GM18951 (cell line): Measurements from ENCODE around the gene CIP2A.
"Not testable (repeated sequence)": the region's sequence is repeated elsewhere in the genome, so short reads cannot be mapped to it uniquely, and the experiment has no call there.

Experiments
- POLR2A ChIP-seq: IDR thresholded peaks from 4 replicates; pipeline ENCODE4 v1.6.1; 2011; ENCODE audit warnings: mild to moderate bottlenecking; ENCODE audit not compliant: insufficient read length, insufficient read depth; ENCODE audit errors: extremely low read depth
- in situ Hi-C: fragments of 300-500 bp; cut with MboI; formaldehyde crosslinking; loops from one replicate; pipeline ENCODE4 v1.12.0; 2022; ENCODE audit warnings: low sequenced_read_pairs, mixed read lengths, inconsistent platforms; ENCODE audit not compliant: unreplicated experiment

CIP2A gene

DNA sequence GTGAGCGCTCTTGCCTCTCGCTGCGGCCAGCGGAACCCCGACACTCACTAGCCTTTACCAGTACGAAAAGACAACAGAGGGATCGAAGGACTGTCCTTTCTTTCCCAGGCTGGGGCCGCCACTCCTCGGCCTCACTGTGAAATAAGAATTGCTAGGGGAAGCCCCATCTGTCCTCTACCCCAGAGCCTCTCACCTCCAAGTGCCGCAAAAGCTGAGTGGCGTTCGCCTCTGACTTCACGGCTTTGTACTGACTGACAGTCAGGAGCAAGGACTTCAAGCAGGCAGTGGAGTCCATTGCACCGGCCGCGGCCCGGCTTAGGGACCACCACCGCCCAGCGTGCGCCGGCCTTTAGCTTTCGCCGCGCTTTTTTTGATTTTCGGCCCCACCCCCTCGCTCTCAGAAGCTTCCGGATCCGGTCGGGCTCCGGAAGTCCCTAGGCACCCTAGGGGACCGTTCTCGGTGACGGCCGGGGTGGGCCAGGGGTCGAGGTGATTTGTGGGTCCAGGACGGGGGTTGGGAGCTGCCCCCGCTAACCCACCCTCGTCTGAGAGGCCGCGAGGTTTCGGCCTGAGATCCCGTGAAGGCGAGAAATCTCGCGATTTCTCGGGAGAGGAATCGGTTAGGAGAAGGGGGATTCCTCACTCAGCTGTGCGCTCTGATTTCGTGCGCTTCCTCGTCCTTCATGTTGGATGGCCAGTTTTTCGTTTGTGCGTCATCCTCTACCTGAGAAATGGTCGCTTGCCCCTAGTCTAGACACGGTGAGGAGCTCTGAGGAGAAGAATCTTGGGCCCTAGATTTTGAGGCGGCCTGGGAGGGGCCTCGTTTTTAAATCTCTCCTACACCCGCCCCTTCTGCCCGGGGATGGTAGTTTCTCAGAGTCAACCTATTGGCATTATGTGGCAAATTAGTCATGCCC, at the start of gene CIP2A, which contains the start of gene DZIP3:
CIP2A (minus strand) TSS at position 358 of the 917 bp plus-strand sequence; CDS start at position 295, 63 bp downstream.
DZIP3 (plus strand) TSS at position 642 of the 917 bp plus-strand sequence. CDS start 15,685 bp downstream, outside the sequence.
- peak; percentile 82 for TF ChIP-seq POLR2A
- in situ Hi-C loops: no loop called here

- in situ Hi-C loops: no loop called here
- TF ChIP-seq POLR2A: no peak
Observed at GRCh38 chr3:108629974-108630373, 40.7 kb upstream of the CIP2A start.

DNA sequence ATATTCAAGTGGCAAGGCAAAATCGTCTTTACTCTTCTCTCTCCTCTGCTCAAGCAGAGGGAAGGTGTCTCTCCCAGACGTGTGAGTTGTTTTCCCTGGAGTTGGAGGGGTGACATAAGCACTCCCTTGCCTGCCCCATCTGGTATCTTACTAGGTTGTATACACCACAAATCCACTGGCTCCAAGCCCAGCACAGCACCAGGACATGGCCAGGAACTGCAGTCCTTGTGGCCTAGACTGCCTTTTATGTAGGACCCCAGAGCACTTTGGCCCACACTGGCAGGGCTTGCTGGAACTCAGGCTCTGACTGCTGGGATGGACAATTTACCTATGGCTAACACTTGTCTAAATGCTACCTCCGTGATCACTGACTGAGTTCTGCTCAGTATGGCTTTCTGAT, 34.3 kb upstream of the CIP2A start:
- TF ChIP-seq POLR2A: no peak
- in situ Hi-C loops: no loop called here

- in situ Hi-C loops: no loop called here
- no peak for TF ChIP-seq POLR2A
Observed at GRCh38 chr3:108620250-108620649, 31.0 kb upstream of the CIP2A start.

- in situ Hi-C loops: not testable (repeated sequence)
Observed at GRCh38 chr3:108616090-108616489, 26.9 kb upstream of the CIP2A start.

GRCh38 chr3:108610651-108611050, 21.4 kb upstream of the CIP2A start:
- TF ChIP-seq POLR2A: no peak
- in situ Hi-C loops: no loop called here

DNA sequence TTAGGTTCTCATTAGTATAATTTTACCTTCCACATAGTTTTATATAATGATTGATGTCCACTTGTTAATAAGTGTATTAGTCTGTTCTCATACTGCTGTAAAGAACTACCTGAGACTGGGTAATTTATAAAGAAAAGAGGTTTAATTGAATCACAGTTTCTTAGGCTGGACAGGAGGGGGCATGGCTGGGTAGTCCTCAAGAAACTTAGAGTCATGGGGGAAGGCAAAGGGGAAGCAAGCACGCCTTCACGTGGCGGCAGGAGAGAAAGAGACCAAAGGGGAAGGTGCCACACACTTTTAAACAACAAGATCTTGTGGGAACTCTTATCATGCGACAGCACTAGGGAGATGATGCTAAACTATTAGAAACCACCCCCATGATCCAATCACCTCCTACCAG, 19.5 kb upstream of the CIP2A start:
- in situ Hi-C loops: no loop called here
- no peak for TF ChIP-seq POLR2A

GRCh38 chr3:108605491-108605890, 16.3 kb upstream of the CIP2A start:
- TF ChIP-seq POLR2A: no peak
- in situ Hi-C loops: no loop called here

GRCh38 chr3:108605028-108605427, 15.8 kb upstream of the CIP2A start:
- in situ Hi-C loops: no loop called here

DNA sequence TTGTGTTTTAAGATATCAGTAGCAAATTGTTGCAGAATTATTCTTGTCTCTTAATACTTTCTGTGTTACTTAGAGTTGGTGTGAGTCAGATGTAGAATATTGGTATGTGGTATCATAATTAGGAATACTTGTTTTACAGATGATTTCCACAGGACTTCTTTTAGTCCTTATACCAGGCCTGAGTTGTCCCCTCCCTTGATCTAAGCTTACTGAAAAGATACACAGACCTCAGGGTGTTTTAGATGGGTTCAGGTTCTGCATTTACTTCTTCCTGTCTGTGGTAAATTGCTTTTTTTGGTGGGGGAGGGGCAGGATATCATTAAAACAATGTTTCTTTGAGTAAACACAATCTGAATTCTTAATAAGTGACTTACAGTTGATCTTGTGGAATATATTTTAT, 14.5 kb upstream of the CIP2A start:
- no peak for TF ChIP-seq POLR2A
- in situ Hi-C loops: no loop called here

More at GRCh38 chr3:108605028-108605427, 15.8 kb upstream of the CIP2A start:
- no peak for TF ChIP-seq POLR2A

GRCh38 chr3:108602935-108603294, 13.7 kb upstream of the CIP2A start:
- TF ChIP-seq POLR2A: no peak
- in situ Hi-C loops: no loop called here

GRCh38 chr3:108602249-108602934, 13.2 kb upstream of the CIP2A start:
- no peak for TF ChIP-seq POLR2A
- in situ Hi-C loops: no loop called here

GRCh38 chr3:108599677-108600409, 10.6 kb upstream of the CIP2A start:
- in situ Hi-C loops: no loop called here
- TF ChIP-seq POLR2A: no peak
